HG03280 (cell line): Measurements from ENCODE around the gene CSNK1G1.
"Not testable (repeated sequence)": the region's sequence is repeated elsewhere in the genome, so short reads cannot be mapped to it uniquely, and the experiment has no call there.

ENCODE experiments used
- ATAC-seq: cut with Tn5 transposase; IDR thresholded peaks from one replicate; pipeline ENCODE4 v1.9.1; 2021; ENCODE audit warnings: mild to moderate bottlenecking, moderate library complexity; ENCODE audit not compliant: unreplicated experiment

CSNK1G1 gene

GRCh38 chr15:64288999-64289398 lies 67.0 kb downstream of the CSNK1G1 start:
- no peak for ATAC-seq

- ATAC-seq: no peak
Observed at GRCh38 chr15:64288577-64288976, 67.4 kb downstream of the CSNK1G1 start.

GRCh38 chr15:64287953-64288352 lies 68.0 kb downstream of the CSNK1G1 start:
- no peak for ATAC-seq

DNA sequence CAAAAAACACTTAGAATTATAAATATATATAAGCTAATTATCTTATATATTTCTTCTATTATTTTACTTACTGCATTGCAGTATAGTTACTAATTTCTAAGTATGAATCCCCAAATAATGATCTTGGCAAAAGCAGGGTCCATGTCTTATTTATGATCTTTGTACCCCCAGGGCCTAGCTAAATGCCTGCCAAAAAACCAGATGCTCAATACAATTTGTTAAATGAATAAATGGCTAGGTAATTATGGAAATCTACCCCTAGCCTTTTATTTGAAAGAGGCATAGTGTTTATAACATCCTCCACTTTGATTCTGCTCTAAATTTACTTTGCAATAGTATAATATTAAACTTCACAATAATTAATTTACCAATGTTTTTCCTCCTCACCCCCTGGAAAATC lies 69.5 kb downstream of the CSNK1G1 start:
- ATAC-seq: no peak

DNA sequence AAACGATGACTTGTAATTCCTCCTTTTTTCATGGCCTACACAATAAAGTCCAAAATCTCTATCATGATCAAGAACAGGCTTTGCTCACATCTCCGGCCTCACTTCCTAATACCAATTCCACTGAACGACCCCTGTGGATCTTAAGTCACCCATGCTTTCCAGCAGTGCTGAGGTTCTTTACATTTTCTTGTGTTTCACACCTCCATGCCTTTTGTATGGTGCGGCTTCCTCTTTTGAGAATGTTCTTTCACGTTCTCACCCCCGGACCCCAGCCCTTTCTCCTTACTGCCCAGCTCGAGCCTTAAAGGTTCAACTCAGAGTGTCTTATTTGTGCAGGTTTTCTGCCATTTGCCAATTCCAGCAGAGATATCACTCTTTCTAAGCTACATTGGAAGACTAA lies 70.1 kb downstream of the CSNK1G1 start:
- ATAC-seq: no peak

GRCh38 chr15:64285150-64285549 lies 70.8 kb downstream of the CSNK1G1 start:
- ATAC-seq: no peak

DNA sequence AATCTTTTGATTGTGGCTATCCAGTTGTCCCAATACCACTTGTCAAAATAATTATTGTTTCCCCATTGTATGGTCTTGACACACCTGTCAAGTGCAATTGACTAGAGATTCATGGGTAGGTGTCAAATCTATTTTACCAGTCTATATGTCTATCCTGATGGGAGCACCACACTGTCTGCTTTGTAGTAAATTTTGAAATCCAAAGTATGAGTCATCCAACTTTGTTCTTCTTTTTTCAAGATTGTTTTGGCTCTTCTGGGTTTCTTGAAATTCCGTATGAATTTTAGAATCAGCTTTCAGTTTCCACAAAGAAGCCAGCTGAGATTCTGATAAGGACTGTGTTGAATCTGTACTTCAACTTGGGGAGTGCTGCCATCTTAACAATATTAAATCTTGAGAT lies 71.9 kb downstream of the CSNK1G1 start:
- ATAC-seq: no peak

- ATAC-seq: no peak
Observed at GRCh38 chr15:64282701-64283100, 73.3 kb downstream of the CSNK1G1 start.

GRCh38 chr15:64279131-64279530 lies 76.8 kb downstream of the CSNK1G1 start:
- ATAC-seq: no peak

DNA sequence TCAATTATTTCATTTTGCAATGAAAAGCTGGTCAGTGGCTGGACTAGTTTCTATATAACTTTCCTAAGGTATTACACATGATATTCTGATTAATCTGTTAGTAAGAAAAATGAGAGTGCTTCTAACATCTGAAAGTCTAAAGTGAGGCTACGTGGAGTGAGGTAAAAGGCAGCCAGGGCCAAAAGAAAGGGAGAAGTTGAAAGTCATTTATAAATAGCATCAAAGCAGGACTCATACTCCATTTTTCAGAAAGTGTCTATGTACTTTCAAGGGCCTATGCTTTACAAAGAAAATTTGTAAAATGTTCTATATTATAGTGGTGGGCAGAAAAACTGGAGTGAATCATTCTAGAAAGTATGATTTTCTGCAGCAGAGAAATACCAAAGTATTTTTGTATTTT lies 80.0 kb downstream of the CSNK1G1 start:
- ATAC-seq: no peak

GRCh38 chr15:64274341-64274950 lies 81.5 kb downstream of the CSNK1G1 start:
- ATAC-seq: no peak

DNA sequence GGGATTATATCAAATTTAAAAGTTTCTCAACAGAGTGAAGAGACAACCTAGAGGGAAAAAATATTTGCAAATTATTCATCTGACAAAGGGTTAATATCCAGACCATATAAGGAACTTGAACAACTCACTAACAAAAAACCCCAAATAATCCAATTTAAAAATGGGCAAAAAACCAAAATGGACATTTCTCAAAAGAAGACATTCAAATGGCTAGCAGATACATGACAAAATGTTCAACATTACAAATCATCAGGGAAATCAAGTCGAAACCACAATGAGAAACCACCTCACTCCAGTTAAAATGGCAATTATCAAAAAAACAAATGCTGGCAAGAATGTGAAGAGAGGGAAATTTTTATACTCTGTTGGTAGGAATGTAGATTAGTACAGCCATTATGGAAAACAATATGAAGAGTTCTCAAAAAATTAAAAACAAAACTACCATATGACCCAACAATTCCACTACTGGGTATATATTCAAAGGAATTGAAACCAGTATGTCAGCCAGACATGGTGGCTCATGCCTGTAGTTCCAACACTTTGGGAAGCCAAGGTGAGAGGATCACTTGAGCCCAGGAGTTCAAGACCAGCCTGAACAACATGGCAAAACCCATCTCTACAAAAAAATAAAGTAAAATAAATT lies 88.5 kb downstream of the CSNK1G1 start:
- no peak for ATAC-seq

DNA sequence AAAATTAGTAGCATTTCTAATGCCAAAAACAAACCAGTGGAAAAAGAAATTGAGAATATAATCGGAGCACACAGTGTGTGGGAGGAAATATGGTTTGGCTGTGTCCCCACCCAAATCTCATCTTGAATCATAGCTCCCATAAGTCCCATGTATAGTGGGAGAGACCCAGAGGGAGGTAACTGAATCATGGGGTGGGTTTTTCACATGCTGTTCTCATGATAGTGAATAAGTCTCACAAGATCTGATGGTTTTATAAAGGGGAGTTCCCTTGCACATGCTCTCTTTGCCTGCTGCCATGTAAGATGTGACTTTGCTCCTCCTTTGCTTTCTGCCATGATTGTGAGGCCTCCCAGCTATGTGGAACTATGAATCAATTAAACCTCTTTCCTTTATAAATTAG lies 90.8 kb downstream of the CSNK1G1 start:
- ATAC-seq: not testable (repeated sequence)

DNA sequence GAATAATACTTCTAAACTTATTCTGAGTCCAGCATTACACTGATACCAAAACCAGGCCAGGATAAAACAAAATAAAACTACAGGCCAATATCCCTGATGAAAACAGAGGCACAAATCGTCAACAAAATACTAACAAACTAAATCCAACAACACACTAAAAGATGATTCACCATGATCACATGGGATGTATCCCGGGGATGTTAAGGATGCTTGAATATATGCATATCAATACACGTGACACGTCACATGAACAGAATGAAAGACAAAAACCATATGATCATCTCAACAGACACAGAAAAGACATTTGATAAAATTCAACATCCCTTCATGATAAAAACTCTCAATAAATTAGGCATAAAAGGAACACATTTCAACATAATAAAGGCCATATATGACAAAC lies 91.5 kb downstream of the CSNK1G1 start:
- no peak for ATAC-seq

GRCh38 chr15:64263567-64263966 lies 92.4 kb downstream of the CSNK1G1 start:
- no peak for ATAC-seq

DNA sequence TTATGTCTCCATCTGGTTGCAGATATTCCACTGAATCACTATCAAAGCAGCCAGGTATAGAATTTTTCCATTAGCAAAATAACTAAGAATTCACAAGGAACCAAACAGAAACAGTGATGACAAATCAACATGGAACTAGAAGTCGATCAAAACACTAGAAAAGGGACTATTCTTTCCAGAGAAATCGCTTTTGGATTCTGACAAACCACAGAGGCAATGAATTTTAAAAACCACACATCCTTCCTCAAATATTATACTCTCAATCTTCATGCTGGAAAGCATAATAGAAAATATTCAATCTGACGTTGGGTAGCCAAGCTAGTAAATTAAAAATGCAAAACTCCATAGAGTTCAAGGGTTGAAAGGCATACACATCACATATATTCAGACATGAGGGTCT lies 99.9 kb downstream of the CSNK1G1 start:
- ATAC-seq: no peak

GRCh38 chr15:64251658-64252057 lies 104.3 kb downstream of the CSNK1G1 start:
- ATAC-seq: no peak

DNA sequence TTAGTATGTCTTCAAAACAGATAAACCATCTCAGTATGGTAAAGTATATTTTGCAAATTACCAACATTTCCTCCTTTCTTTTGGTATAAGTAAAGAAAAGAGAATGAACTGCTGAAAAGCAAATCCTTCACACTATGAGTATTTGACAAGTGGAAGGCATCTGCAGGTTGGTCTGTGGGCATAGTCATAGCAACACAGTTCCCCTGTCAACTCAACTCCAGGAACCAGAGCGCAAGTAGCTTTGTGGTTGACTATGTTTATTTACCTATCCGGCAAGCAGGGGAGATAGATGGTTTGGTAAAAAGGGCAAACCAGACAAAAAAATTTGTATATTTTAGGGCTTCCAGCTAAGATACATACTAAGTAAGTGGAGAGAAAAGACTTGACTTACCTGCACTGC lies 104.9 kb downstream of the CSNK1G1 start:
- ATAC-seq: no peak

DNA sequence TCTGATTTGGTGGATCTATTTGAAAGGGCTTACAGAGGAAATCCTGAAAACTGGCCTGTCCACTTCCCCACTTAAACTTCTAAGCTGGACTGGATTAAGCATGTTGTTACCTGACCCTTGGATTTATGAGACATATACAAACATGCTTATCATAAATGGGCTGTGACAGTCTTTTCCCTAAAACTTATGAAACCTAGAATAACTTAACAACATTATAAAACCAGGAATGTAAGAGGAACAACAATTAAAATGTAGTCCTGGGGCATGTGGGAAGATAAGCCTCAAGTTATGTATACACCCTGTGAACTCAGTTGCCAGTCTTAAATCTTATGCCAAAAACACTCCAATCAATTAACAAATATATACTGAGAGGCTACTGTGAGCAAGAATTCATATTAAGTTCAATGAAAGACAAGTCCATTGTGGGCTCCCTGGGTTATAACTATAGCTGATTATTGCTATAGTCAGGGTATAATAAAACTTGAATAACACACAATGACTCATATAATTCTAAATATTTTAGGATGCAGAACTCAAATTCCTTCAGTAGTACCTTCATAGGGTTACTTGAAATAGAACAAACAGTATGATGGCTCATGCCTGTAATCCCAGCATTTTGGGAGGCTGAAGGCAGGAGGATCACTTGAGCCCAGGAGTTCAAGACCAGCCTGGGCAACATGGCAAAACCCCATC lies 105.9 kb downstream of the CSNK1G1 start:
- no peak for ATAC-seq

GRCh38 chr15:64249406-64249805 lies 106.6 kb downstream of the CSNK1G1 start:
- no peak for ATAC-seq

DNA sequence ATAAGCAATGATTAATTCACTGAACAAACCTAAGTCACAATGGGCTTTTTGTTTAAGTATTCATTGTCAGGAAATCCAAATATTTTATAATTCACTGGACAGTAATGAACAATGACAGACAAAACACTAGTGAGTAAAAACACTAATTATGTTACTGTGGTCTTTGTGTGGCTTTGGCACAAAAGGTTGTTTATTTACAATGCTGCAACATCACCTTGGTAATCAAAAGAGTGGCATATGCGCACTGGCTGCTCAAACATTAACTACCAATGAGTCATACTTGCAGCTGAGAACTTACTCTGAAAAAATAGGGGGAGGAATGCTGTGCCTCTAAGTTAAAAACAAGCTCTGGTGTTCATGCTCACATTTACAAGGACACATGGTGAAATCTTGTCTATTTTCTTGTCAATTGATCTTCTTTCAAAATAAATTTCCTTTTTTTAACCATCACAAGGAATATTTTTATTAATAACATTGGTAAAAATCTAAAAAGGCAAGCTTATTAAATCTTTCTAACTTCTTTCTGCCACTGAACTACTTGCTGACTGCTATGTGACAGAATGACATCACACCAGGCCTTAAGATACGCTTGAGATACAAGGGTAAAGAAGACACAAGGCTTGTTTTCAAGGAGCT lies 107.9 kb downstream of the CSNK1G1 start:
- ATAC-seq: peak; percentile 68

DNA sequence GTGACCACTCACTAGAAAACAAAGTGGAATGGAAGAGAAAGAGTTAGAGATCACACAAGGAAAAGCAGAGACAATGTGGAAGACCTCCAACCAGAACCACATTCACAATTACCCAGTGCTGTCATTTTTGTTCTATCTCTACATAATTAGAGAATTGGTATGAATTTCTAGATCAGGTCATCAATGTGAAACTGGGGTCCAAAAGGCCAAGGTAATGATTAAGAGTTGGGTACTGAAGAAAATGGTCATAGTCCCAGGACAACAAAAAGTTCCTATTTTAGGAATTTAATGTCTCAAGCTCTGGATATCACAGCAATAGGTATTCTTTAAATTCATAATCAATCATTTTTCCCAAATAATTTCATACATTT lies 108.5 kb downstream of the CSNK1G1 start:
- no peak for ATAC-seq
